ENCODE measurements around the gene DUSP28.

Gene DUSP28

GRCh38 chr2:240564561-240565332 lies 4.6 kb downstream of the DUSP28 start:
- Mint-ChIP-seq H3K4me3 (peak overlapping the region; percentile 97 to 98), H3K27ac (peak overlapping the region; percentile 92 to 98), H3K9me3 (no peaks in the 10 kb centered on the region), H3K4me1 (peaks cover 77% of the 10 kb centered on the region), H3K27me3 (no peaks in the 10 kb centered on the region)
- DNase-seq (peak in 1 of 2 donors; percentile 59), ATAC-seq (no peak)

- Mint-ChIP-seq H3K27ac (peak overlapping the region; percentile 92 to 98), H3K4me1 (peaks cover 82% of the 10 kb centered on the region), H3K27me3 (no peaks in the 10 kb centered on the region), H3K4me3 (peak overlapping the region; percentile 97 to 98), H3K9me3 (no peaks in the 10 kb centered on the region)
- DNase-seq (peak; percentile 90 to 97), ATAC-seq (peak; percentile 70)
Observed at GRCh38 chr2:240565333-240566202, 5.4 kb downstream of the DUSP28 start.

GRCh38 chr2:240566203-240567136 lies 6.3 kb downstream of the DUSP28 start:
- ATAC-seq (peak; percentile 68), DNase-seq (peak; percentile 92 to 95)
- Mint-ChIP-seq H3K9me3 (no peaks in the 10 kb centered on the region), H3K4me1 (peaks cover 87% of the 10 kb centered on the region), H3K27ac (peak overlapping the region; percentile 92 to 98), H3K4me3 (peak overlapping the region; percentile 97 to 98), H3K27me3 (no peaks in the 10 kb centered on the region)

- ATAC-seq (no peak), DNase-seq (peak; percentile 30 to 51)
- no peaks in the 10 kb centered on the region for H3K27me3 Mint-ChIP-seq
- no peaks in the 10 kb centered on the region for H3K9me3 Mint-ChIP-seq
- peaks cover 85% of the 10 kb centered on the region for H3K4me1 Mint-ChIP-seq
- H3K4me3 Mint-ChIP-seq: peak overlapping the region; percentile 97 to 98
- peak overlapping the region; percentile 89 to 97 for H3K27ac Mint-ChIP-seq
Observed at GRCh38 chr2:240567137-240567871, 7.1 kb downstream of the DUSP28 start.

DNA sequence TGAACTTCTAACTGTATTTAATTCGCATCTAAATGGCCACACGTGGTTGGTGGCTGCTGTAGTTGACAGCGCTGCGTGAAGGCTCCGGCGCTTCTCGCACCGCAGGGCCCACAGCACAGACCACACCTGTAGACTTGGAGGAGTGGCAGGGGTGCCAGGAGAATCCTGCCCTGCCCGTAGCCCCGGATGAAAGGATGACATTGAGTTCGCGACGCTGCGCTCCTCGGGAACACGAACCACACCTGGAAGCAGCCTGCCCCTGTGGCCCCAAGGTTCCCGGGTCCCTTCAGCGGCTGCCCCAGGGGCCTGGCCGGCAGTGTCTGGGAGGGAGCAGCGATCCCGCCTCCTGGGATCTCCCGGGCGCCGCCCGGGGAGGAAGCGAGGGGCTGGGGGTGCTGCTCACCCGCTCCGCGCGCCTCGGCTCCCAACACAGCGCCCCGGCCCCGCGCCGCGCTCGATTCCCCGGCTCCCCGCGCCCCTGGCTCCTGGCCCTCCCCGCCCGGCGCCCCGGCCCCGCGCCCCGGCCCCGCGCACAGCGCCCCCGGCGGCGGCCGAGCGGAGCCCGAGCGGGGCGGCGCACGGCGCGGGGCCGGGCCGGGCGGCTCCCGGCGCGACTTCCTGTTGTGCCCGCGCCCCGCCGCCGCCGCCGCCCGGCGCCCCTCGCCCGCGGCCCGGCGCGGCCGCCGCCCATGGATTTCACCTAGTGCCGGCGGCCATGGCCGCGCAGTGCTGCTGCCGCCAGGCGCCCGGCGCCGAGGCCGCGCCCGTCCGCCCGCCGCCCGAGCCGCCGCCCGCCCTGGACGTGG lies 7.9 kb downstream of the DUSP28 start, which contains the start of gene RNPEPL1:
Gene RNPEPL1, plus strand, starts transcription at position 613 of the 806 bp plus-strand sequence. Its CDS starts 103 bp downstream, at position 716.
- Mint-ChIP-seq H3K9me3 (no peaks in the 10 kb centered on the region), H3K4me1 (peaks cover 81% of the 10 kb centered on the region), H3K27me3 (no peaks in the 10 kb centered on the region), H3K4me3 (peak within 1 kb of the TSS; percentile 97 to 98), H3K27ac (peak within 1 kb of the TSS; percentile 93 to 97)
- DNase-seq: peak; percentile 56 to 57
- peak; percentile 42 for ATAC-seq

DNA sequence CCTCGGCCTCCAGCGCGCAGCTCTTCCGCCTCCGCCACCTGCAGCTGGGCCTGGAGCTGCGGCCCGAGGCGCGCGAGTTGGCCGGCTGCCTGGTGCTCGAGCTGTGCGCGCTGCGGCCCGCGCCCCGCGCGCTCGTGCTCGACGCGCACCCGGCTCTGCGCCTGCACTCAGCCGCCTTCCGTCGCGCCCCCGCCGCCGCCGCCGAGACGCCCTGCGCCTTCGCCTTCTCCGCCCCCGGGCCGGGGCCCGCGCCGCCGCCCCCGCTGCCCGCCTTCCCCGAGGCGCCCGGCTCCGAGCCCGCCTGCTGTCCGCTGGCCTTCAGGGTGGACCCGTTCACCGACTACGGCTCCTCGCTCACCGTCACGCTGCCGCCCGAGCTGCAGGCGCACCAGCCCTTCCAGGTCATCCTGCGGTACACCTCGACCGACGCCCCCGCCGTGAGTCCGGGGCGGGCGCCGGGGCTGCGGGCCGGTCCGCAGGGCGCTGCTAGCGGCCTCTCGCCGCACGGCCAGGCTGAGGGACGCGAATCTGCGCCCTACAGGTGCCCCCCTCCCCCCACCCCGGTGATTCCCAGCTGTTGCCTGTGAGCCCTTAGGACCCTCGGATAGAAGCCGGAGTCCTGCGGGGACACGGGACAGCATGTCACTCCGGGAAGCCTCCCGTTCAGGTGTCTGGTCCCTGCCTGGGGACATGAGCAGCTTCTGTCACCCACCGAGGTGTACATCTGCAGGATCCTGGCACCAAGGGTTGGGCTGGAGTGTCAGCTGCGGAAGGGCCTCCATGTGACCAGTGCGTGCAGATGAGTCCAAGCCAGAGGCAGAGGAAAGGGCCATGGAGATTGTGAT lies 8.7 kb downstream of the DUSP28 start:
- H3K4me3 Mint-ChIP-seq: peak overlapping the region; percentile 84 to 86
- H3K27me3 Mint-ChIP-seq: no peaks in the 10 kb centered on the region
- peak; percentile 3 for ATAC-seq
- no peaks in the 10 kb centered on the region for H3K9me3 Mint-ChIP-seq
- H3K4me1 Mint-ChIP-seq: peaks cover 73% of the 10 kb centered on the region
- peak overlapping the region in 1 of 2 donors; percentile 93 for H3K27ac Mint-ChIP-seq
- peak; percentile 46 to 65 for DNase-seq

GRCh38 chr2:240569523-240569997 lies 9.4 kb downstream of the DUSP28 start:
- DNase-seq: peak in 1 of 2 donors; percentile 30
- Mint-ChIP-seq H3K4me3 (peak overlapping the region; percentile 84 to 86), H3K4me1 (peaks cover 67% of the 10 kb centered on the region)

GRCh38 chr2:240569998-240570530 lies 9.9 kb downstream of the DUSP28 start:
- ATAC-seq (no peak), DNase-seq (peak in 1 of 2 donors; percentile 9)
- Mint-ChIP-seq H3K4me1 (peaks cover 62% of the 10 kb centered on the region), H3K4me3 (peak overlapping the region; percentile 26 to 86), H3K9me3 (no peaks in the 10 kb centered on the region), H3K27me3 (no peaks in the 10 kb centered on the region), H3K27ac (no peak overlapping the region)

More at GRCh38 chr2:240569523-240569997, 9.4 kb downstream of the DUSP28 start:
- ATAC-seq: no peak
- Mint-ChIP-seq H3K27me3 (no peaks in the 10 kb centered on the region), H3K27ac (no peak overlapping the region), H3K9me3 (no peaks in the 10 kb centered on the region)

GRCh38 chr2:240570531-240571313 lies 10.6 kb downstream of the DUSP28 start:
- DNase-seq (peak in 1 of 2 donors; percentile 12), ATAC-seq (no peak)
- Mint-ChIP-seq H3K4me1 (peaks cover 55% of the 10 kb centered on the region), H3K4me3 (peak overlapping the region in 1 of 2 donors; percentile 86), H3K27ac (no peak overlapping the region), H3K27me3 (no peaks in the 10 kb centered on the region), H3K9me3 (no peaks in the 10 kb centered on the region)

DNA sequence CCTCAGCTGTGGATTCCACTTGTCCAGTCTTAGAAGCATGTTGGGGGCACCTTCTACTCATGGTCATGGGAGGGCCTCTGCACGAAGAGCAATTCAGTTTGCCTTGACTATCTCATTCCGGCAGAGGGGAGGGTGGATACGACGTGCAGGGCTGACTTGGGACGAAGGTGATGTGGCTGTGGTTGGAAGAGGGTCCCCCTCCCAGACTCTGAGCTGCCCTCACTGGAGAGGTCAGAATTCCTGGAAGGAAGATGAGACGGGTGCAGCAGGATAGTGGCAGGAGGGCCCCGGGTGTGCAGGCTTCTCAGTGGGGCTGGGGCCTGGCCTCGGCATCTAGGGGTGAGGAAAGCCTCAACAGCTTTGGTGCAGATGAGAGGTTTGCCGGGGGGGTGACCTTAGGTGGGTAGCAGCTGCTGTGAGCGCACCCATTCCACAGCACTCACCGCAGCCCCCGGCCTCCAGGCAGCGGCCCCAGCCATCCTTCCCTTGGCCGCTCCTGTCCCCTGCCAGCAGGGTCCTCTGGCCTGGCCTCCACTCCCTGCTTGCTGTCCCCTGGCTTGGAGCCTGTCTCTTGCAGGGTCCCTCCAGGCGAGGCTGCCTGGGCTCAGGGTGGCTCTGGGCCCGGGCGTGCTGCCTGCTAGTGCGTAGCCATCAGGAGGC lies 11.3 kb downstream of the DUSP28 start:
- Mint-ChIP-seq H3K27me3 (no peaks in the 10 kb centered on the region), H3K9me3 (no peaks in the 10 kb centered on the region), H3K4me1 (peaks cover 48% of the 10 kb centered on the region), H3K4me3 (no peak overlapping the region), H3K27ac (no peak overlapping the region)
- DNase-seq (peak in 1 of 2 donors; percentile 9), ATAC-seq (no peak)

DNA sequence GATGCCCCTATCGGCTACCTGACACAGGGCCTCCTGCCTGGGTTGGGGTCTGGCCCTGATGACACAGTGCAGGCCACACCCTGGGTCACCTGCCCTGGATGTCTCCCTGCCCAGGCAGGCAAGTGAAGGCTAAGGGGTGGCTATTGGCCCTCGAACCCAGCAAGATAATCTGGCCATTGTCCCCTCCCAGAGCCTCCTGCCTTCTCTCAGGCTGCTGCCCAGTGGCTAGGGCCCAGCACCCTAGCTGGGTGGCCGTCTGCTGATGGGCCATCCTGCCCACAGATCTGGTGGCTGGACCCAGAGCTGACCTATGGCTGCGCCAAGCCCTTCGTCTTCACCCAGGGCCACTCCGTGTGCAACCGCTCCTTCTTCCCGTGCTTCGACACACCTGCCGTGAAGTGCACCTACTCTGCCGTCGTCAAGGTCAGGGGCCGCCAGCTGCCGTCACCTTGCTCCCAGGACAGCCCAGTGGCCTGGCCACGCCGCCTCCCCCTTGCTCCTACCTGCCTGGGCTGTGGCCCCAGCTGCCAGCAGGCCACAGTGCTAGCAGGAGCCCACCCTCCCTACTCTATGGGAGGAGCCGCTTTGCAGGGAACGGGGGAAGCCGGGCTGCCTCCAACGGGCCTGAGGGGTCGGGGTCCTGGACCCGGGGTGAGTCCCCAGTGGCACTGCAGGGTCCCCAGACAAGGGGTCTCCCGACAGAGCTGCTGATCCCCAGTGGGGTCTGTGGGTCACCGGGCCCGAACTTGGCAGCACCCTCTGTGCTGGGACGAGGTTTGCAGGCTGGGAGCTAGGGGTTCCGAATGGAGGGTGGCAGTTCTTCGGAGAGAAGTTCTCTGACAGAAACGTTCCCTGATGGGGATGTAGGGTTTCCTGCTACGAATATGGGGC lies 12.2 kb downstream of the DUSP28 start:
- no peak for DNase-seq
- ATAC-seq: no peak
- no peak overlapping the region for H3K4me3 Mint-ChIP-seq
- no peaks in the 10 kb centered on the region for H3K9me3 Mint-ChIP-seq
- H3K4me1 Mint-ChIP-seq: peaks cover 46% of the 10 kb centered on the region
- no peak overlapping the region for H3K27ac Mint-ChIP-seq
- H3K27me3 Mint-ChIP-seq: no peaks in the 10 kb centered on the region

Data from stimulated activated naive CD8-positive, alpha-beta T cell treated with anti-CD3 and anti-CD28 coated beads, Interleukin-15, amount 100 ng/mL, for 72 hours (primary cell).